Left lung (tissue), 10 donors: ENCODE measurements around the gene AUTS2. TPM values are rescaled to one million over a fixed set of nuclear protein-coding genes. Genes with fewer than 3 reads are reported as not detected.

Source experiments
- ATAC-seq: fragments of 200-7000 bp; cut with Tn5 transposase; one replicate; pipeline ENCODE4 v1.9.1; 2020; ENCODE audit warnings: moderate library complexity
- DNase-seq, 4 donors: peaks; one replicate each; pipeline ENCODE4 v3.0.0-alpha.2; 2013 to 2020
- H3K27ac ChIP-seq, 2 donors: fragments of 200-600 bp; sonication (generic) in 1 of 2; one replicate each; pipeline versions ENCODE4 v1.5.0 to v1.8.0; 2020 to 2021
- H3K27me3 ChIP-seq, 2 donors: fragments of 200-600 bp; sonication (generic) in 1 of 2; one replicate each; pipeline versions ENCODE4 v1.5.0 to v1.8.0; 2020 to 2021
- H3K36me3 ChIP-seq, 2 donors: fragments of 200-600 bp; sonication (generic) in 1 of 2; one replicate each; pipeline versions ENCODE4 v1.5.0 to v1.8.0; 2020 to 2021
- H3K4me1 ChIP-seq, 2 donors: fragments of 200-600 bp; one replicate each; pipeline ENCODE4 v1.8.0; 2021
- H3K4me3 ChIP-seq, 2 donors: fragments of 200-600 bp; sonication (generic) in 1 of 2; one replicate each; pipeline versions ENCODE4 v1.5.0 to v1.8.0; 2020 to 2021; ENCODE audit warnings: mild to moderate bottlenecking in 1 of 2
- H3K9me3 ChIP-seq, 2 donors: fragments of 200-600 bp; sonication (generic) in 1 of 2; one replicate each; pipeline versions ENCODE4 v1.5.0 to v1.8.0; 2020 to 2021
- intact Hi-C, 2 donors: fragments of 100-400 bp; cut with DNase I; formaldehyde crosslinking; loops; one replicate each; pipeline versions ENCODE4 v1.11.2 to v1.14.2; 2022
- polyA plus RNA-seq, 6 donors: library from polyadenylated mRNA; unstranded; fragments of 120-200 nt; gene quantifications; one replicate each; pipeline ENCODE4 v1.2.1, GENCODE V29; 2013; ENCODE audit not compliant: insufficient read length in 6 of 6
- total RNA-seq, 2 donors: library from RNA; stranded (reverse); fragmentation: NEBNext Ultra II Directional; extraction: Animal tissue kit (Norgen Biotek cat#: 25700); gene quantifications; one replicate each; pipeline ENCODE4 v1.2.1, GENCODE V29; 2021
- TF ChIP-seq, protein P1 (sequence below), 2 donors: fragments of 200-600 bp; sonication (generic) in 1 of 2; IDR thresholded peaks; one replicate each; pipeline versions ENCODE4 v1.5.0 to v1.8.0; 2021; ENCODE audit warnings: antibody characterized with exemption in 2 of 2
- donor health status: DM: no; HTN: yes; CAD: no.
- donor health status: DM: no; HTN: no; CAD: no.

Gene AUTS2
- total and polyA plus RNA-seq, 8 donors: 40.4 to 119 (median 103) TPM

DNA sequence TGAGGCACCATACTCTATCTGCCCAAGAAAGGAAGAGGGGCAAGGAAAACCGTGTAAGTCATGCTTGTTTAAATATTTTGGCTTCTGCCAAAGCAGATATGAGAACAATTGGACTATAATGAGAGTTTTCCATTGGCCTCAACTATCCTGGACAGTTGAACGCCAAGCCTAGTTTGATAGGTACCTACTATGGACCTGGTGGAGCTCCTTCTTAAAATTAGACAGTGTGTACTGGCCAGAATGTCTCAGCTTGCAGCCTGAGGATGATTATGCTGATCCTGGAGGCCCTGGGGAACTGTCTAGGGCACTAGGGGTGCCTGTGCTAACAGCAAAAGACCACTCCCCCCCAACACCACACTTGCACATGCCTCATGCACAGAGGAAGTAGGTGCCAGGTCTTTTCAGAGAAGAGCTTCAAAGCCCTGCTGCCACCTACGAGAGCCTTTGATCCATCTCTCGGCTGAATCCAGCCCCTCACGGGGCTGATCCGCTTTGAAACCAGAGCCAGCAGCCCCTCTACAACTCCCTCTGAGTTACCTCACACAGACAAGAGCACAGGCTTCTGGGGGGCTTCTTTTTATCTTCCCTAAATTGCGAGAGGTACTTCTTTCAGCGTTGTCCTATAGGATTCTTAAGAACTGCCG, 1059.8 kb downstream of the AUTS2 start:
- H3K9me3 ChIP-seq: no peaks in the 10 kb centered on the region
- H3K4me3 ChIP-seq: no peak overlapping the region
- H3K27me3 ChIP-seq: no peaks in the 10 kb centered on the region
- ATAC-seq (no peak), DNase-seq (no peak)
- H3K27ac ChIP-seq: no peak overlapping the region
- TF ChIP-seq, protein P1, sequence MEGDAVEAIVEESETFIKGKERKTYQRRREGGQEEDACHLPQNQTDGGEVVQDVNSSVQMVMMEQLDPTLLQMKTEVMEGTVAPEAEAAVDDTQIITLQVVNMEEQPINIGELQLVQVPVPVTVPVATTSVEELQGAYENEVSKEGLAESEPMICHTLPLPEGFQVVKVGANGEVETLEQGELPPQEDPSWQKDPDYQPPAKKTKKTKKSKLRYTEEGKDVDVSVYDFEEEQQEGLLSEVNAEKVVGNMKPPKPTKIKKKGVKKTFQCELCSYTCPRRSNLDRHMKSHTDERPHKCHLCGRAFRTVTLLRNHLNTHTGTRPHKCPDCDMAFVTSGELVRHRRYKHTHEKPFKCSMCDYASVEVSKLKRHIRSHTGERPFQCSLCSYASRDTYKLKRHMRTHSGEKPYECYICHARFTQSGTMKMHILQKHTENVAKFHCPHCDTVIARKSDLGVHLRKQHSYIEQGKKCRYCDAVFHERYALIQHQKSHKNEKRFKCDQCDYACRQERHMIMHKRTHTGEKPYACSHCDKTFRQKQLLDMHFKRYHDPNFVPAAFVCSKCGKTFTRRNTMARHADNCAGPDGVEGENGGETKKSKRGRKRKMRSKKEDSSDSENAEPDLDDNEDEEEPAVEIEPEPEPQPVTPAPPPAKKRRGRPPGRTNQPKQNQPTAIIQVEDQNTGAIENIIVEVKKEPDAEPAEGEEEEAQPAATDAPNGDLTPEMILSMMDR (IDR thresholded peaks at IDR 0.05): no peak
- no peaks in the 10 kb centered on the region for H3K36me3 ChIP-seq
- intact Hi-C loops: no loop called here
- no peaks in the 10 kb centered on the region for H3K4me1 ChIP-seq

DNA sequence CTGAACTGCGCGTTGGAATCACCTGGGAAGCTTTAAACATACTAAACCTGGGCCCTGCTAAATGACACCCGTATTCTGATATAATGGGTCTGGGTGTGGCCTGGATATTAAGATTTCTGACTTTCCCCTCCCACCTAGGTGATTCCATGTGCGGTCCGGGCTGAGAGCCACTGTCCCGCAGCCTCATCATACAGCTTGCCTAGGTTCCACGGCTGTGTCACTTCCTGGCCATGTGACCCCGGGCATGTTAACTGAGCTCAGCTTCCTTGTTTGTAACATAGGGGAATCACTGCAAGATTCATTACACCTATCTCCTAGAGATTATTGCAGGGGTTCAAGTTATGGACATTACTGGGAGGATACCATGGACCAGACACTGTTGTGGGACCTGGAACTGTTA, 1061.0 kb downstream of the AUTS2 start:
- intact Hi-C loops: no loop called here
- Histone ChIP-seq H3K9me3 (no peaks in the 10 kb centered on the region), H3K36me3 (no peaks in the 10 kb centered on the region), H3K27me3 (no peaks in the 10 kb centered on the region), H3K4me3 (no peak overlapping the region), H3K27ac (no peak overlapping the region), H3K4me1 (no peaks in the 10 kb centered on the region)
- TF ChIP-seq, protein P1 (IDR thresholded peaks at IDR 0.05): no peak
- ATAC-seq (no peak), DNase-seq (no peak)

DNA sequence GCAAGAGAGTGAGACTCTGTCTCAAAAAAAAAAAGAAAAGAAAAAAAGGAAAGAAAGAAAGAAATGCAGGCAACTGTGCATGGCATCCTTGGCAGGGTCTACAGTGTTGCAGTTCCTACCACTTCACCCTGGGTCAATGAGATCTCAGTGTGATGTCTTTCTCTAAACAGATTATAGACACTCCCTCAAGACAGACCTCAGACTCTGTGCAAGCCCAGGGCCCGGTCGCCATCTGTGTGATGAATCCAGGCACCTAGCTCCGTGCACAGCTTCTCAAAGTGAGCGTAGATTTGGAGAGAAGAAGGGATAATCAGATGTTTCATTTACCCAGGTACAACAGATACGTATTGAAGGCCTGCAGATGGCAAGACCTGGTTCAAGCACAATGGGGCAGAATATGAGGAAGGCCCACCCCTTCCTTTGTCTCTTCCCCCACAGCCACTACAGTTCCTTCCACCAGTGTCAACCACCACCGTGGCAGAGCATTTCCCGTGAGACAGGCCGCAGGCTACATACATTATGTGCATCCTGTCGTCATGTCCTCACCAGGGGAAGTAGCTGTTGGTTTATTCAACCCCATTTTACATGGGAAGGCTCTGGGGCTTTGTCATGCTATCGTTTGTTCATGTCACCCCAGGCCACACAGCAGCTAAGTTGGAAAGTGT, 1062.0 kb downstream of the AUTS2 start:
- DNase-seq: no peak
- Histone ChIP-seq H3K4me1 (no peaks in the 10 kb centered on the region), H3K9me3 (no peaks in the 10 kb centered on the region), H3K36me3 (no peaks in the 10 kb centered on the region), H3K27me3 (no peaks in the 10 kb centered on the region), H3K27ac (no peak overlapping the region), H3K4me3 (no peak overlapping the region)
- ATAC-seq: no peak
- TF ChIP-seq, protein P1 (IDR thresholded peaks at IDR 0.05): no peak
- intact Hi-C loops: no loop called here

DNA sequence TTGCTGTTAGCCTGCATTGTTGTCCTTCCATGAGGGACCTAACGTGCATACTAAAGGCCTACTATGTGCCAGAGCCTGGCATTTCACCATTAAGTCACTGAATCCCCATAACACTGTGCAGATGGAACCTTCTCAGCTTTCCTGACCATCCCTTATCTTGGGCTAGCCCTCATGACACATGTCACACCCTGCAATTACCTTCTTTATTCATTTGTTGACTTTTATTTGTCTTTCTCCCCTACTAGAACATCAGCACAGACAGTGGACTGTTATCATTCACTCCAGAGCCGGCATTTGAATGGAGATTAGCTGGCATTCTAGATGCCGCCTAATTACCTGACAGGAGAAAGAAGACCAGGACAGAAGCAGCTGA, 1062.5 kb downstream of the AUTS2 start:
- intact Hi-C loops: no loop called here
- no peak overlapping the region for H3K27ac ChIP-seq
- TF ChIP-seq, protein P1 (IDR thresholded peaks at IDR 0.05): no peak
- DNase-seq (no peak), ATAC-seq (no peak)
- H3K4me1 ChIP-seq: no peaks in the 10 kb centered on the region
- H3K9me3 ChIP-seq: no peaks in the 10 kb centered on the region
- H3K36me3 ChIP-seq: no peaks in the 10 kb centered on the region
- no peak overlapping the region for H3K4me3 ChIP-seq
- H3K27me3 ChIP-seq: no peaks in the 10 kb centered on the region

DNA sequence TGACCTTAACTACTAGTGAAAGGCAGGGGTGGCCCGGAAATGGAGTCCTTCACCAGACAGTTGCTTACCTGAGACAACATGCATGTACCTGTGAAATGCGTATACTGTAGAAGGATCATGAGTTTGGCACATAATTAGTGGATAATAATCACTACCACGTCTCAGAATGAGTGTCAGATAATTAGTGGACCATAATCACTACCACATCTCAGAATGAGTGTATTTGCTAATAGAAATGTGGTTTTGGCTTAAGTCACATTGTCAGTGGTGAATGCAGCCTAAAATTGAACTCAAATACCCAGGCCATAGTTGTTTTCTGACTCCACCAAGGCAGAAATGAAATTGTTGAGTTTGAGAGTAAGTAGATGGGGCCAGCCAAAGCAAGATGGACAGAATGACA, 1065.4 kb downstream of the AUTS2 start:
- Histone ChIP-seq H3K27me3 (no peaks in the 10 kb centered on the region), H3K4me1 (no peaks in the 10 kb centered on the region), H3K27ac (no peak overlapping the region), H3K9me3 (no peaks in the 10 kb centered on the region), H3K36me3 (no peaks in the 10 kb centered on the region), H3K4me3 (no peak overlapping the region)
- no peak for ATAC-seq
- DNase-seq: no peak
- intact Hi-C loops: no loop called here
- TF ChIP-seq, protein P1 (IDR thresholded peaks at IDR 0.05): no peak
